PC-3 (cell line): ENCODE data around the gene WFDC5. TPM values are rescaled to one million over a fixed set of nuclear protein-coding genes. Genes with fewer than 3 reads are reported as not detected.
A peak's percentile ranks its signal among the peaks of the same experiment; 100 is the strongest.

Experiments used
- ATAC-seq: fragments of 200-7000 bp; cut with Tn5 transposase; 2 replicates; pipeline ENCODE4 v1.9.1; 2020; ENCODE audit warnings: mild to moderate bottlenecking, moderate library complexity
- BruUV-seq: library from RNA; stranded (reverse); fragments of 400-500 nt; replicated peaks from 2 replicates; lab custom pipeline; 2021; lab: Mats Ljungman, UMichigan
- CTCF ChIA-PET: fragments of 300-600 bp; sonication (Branson Sonifier 250); formaldehyde crosslinking; loops from one replicate; lab custom pipeline; 2022; ENCODE audit warnings: antibody characterized with exemption; lab: Charles Lee
- POLR2A ChIA-PET: fragments of 300-600 bp; sonication (Branson Sonifier 250); formaldehyde crosslinking; loops from one replicate; lab custom pipeline; 2022; ENCODE audit warnings: antibody characterized with exemption; ENCODE audit not compliant: unreplicated experiment; lab: Charles Lee
- DNase-seq: peaks from one replicate; pipeline ENCODE4 v3.0.0-alpha.2; 2015
- H2AFZ ChIP-seq: fragments of 300-600 bp; sonication (generic); 2 replicates; pipeline ENCODE4 v1.6.0; 2016; ENCODE audit warnings: antibody characterized with exemption, low read length
- H3F3A ChIP-seq: fragments of 300-600 bp; sonication (generic); one replicate; pipeline ENCODE4 v1.6.0; 2017; ENCODE audit warnings: antibody characterized with exemption, low read length, control low read depth, mild to moderate bottlenecking; ENCODE audit not compliant: unreplicated experiment
- H3K27ac ChIP-seq: fragments of 300-600 bp; sonication (generic); 2 replicates; pipeline ENCODE4 v1.5.1; 2016; ENCODE audit warnings: mild to moderate bottlenecking, low read length
- H3K27me3 ChIP-seq: fragments of 300-600 bp; sonication (generic); 2 replicates; pipeline ENCODE4 v1.6.1; 2016; ENCODE audit warnings: low read length, mixed read lengths
- H3K36me3 ChIP-seq: fragments of 300-600 bp; sonication (generic); 2 replicates; pipeline ENCODE4 v1.6.1; 2016; ENCODE audit warnings: low read depth, mixed run types, low read length, mixed read lengths
- H3K4me1 ChIP-seq: fragments of 300-600 bp; sonication (generic); 2 replicates; pipeline ENCODE4 v1.5.1; 2016; ENCODE audit warnings: low read length; ENCODE audit not compliant: insufficient read depth
- H3K4me2 ChIP-seq: fragments of 300-600 bp; sonication (generic); 2 replicates; pipeline ENCODE4 v1.6.0; 2016; ENCODE audit warnings: low read length
- H3K4me3 ChIP-seq: fragments of 300-600 bp; sonication (generic); 2 replicates; pipeline ENCODE4 v1.5.1; 2016; ENCODE audit warnings: mild to moderate bottlenecking, low read length, mixed read lengths
- H3K79me2 ChIP-seq: fragments of 300-600 bp; sonication (generic); 2 replicates; pipeline ENCODE4 v1.6.1; 2017; ENCODE audit warnings: low read length, mixed read lengths
- H3K9ac ChIP-seq: fragments of 300-600 bp; sonication (generic); 2 replicates; pipeline ENCODE4 v1.6.0; 2016; ENCODE audit warnings: mild to moderate bottlenecking, low read length
- H3K9me2 ChIP-seq: fragments of 300-600 bp; sonication (generic); replicated peaks from 2 replicates; pipeline ENCODE4 v1.6.1; 2016; ENCODE audit warnings: mixed run types, low read length, mixed read lengths
- H3K9me3 ChIP-seq: fragments of 300-600 bp; sonication (generic); 2 replicates; pipeline ENCODE4 v1.6.1; 2016; ENCODE audit warnings: low read length, mixed read lengths
- H4K20me1 ChIP-seq: fragments of 300-600 bp; sonication (generic); 2 replicates; pipeline ENCODE4 v1.6.1; 2016; ENCODE audit warnings: low read length, mixed read lengths
- EZH2 ChIP-seq: fragments of 300-600 bp; sonication (generic); IDR thresholded peaks from one replicate; pipeline ENCODE4 v1.6.1; 2017; ENCODE audit warnings: antibody characterized with exemption, mild to moderate bottlenecking, low read length; ENCODE audit not compliant: unreplicated experiment
- EZH2phosphoT487 ChIP-seq: fragments of 300-600 bp; sonication (generic); IDR thresholded peaks from 2 replicates; pipeline ENCODE4 v1.6.1; 2018; ENCODE audit warnings: mild to moderate bottlenecking, antibody characterized with exemption, low read length, borderline replicate concordance
- intact Hi-C: fragments of 100-400 bp; cut with micrococcal nuclease; formaldehyde crosslinking; loops from 2 replicates; pipeline ENCODE4 v1.9.0; 2023
- total RNA-seq: library from RNA; depleted of rRNA; stranded (reverse); fragments of >200 nt; gene quantifications from 2 replicates; pipeline ENCODE4 v1.2.3, GENCODE V29; 2014
- TF ChIP-seq, protein P1 (sequence below): fragments of 300-600 bp; sonication (generic); conservative IDR thresholded peaks from 2 replicates; pipeline ENCODE4 v1.5.1; 2017; ENCODE audit warnings: antibody characterized with exemption, low read depth, mild to moderate bottlenecking, low read length

Gene WFDC5
- total RNA-seq, 1 experiment from 2014 or later, result not detected

DNA sequence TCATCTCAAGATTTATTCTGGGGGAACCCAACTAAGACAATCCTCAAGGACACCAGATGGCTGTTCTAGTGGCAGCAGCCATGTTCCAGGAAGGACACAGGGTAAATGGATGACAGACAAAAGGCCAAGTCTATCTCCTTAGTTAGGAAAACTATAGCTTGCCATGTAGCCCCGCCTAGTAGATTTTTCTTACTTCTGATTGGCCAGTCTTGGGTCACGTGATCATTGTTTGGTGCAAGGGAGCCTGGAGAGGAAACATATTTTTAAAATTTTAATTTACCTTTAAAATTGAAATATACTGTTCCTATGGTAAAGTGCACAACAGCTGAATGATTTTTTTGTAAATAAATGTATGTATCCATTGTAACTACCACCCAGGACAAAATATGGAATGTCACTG, 9.7 kb downstream of the WFDC5 start:
- TF ChIP-seq, protein P1, sequence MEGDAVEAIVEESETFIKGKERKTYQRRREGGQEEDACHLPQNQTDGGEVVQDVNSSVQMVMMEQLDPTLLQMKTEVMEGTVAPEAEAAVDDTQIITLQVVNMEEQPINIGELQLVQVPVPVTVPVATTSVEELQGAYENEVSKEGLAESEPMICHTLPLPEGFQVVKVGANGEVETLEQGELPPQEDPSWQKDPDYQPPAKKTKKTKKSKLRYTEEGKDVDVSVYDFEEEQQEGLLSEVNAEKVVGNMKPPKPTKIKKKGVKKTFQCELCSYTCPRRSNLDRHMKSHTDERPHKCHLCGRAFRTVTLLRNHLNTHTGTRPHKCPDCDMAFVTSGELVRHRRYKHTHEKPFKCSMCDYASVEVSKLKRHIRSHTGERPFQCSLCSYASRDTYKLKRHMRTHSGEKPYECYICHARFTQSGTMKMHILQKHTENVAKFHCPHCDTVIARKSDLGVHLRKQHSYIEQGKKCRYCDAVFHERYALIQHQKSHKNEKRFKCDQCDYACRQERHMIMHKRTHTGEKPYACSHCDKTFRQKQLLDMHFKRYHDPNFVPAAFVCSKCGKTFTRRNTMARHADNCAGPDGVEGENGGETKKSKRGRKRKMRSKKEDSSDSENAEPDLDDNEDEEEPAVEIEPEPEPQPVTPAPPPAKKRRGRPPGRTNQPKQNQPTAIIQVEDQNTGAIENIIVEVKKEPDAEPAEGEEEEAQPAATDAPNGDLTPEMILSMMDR, result no peak
- TF ChIP-seq EZH2 (no peak), EZH2phosphoT487 (no peak)
- Histone ChIP-seq H3K9me2 (no peaks in the 10 kb centered on the region), H4K20me1 (no peaks in the 10 kb centered on the region), H3K27ac (peak overlapping the region; percentile 24), H3K4me1 (peaks cover 10% of the 10 kb centered on the region), H3K9ac (no peak overlapping the region), H3K79me2 (no peaks in the 10 kb centered on the region), H3K4me3 (no peak overlapping the region), H3K4me2 (peak overlapping the region; percentile 34), H3K36me3 (no peaks in the 10 kb centered on the region), H3K27me3 (no peaks in the 10 kb centered on the region), H3F3A (no peaks in the 10 kb centered on the region), H2AFZ (peak overlapping the region; percentile 39; the same call in 1 of the 2 replicates), H3K9me3 (no peaks in the 10 kb centered on the region)
- intact Hi-C loops, result no loop called here
- CTCF ChIA-PET, result interaction anchor here (0.6 to 1.5 kb wide), 6 partner anchors 8 to 185 kb away, joined by 3 to 12 read pairs (median 4); no protein-coding TSS in a partner anchor
- DNase-seq (peak; percentile 19), ATAC-seq (peak; percentile 19)
- POLR2A ChIA-PET, result interaction anchor here (0.6 kb wide), 1 partner anchor 71 kb away, joined by 3 read pairs; no protein-coding TSS in a partner anchor
- BruUV-seq, result no TSS peak

DNA sequence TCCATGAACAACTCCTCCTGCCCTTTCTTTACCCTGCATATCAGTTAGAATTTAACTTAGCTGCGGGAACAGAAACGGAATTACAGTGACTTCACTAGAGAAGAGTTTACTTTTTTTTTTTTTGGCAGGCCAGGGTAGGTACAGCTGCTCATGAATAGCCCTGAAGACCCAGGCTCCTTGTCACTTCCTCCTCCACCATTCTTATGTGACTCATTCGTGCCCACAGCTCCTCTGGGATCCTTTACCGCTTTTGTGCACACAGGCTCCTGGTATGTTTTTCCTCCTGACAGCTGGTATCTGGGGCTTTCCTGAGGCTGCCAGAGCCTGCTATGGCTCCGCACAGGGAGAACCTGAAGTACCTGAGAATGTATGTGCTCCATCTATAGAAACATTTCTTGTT, 10.2 kb downstream of the WFDC5 start:
- H3K27me3 ChIP-seq, result no peaks in the 10 kb centered on the region
- no peaks in the 10 kb centered on the region for H3F3A ChIP-seq
- peak overlapping the region; percentile 34 for H3K4me2 ChIP-seq
- H4K20me1 ChIP-seq, result no peaks in the 10 kb centered on the region
- H3K36me3 ChIP-seq, result no peaks in the 10 kb centered on the region
- intact Hi-C loops, result no loop called here
- ATAC-seq (peak; percentile 99), DNase-seq (peak; percentile 92)
- ChIA-PET POLR2A (interaction anchor here (0.6 kb wide), 1 partner anchor 70 kb away, joined by 3 read pairs; no protein-coding TSS in a partner anchor), CTCF (interaction anchor here (0.6 to 1.5 kb wide), 8 partner anchors 8 to 207 kb away, joined by 3 to 12 read pairs (median 4); no protein-coding TSS in a partner anchor)
- H3K4me1 ChIP-seq, result peaks cover 10% of the 10 kb centered on the region
- no peaks in the 10 kb centered on the region for H3K79me2 ChIP-seq
- H3K9ac ChIP-seq, result no peak overlapping the region
- BruUV-seq, result no TSS peak
- H3K9me2 ChIP-seq, result no peaks in the 10 kb centered on the region
- H2AFZ ChIP-seq, result peak overlapping the region; percentile 39
- H3K4me3 ChIP-seq, result no peak overlapping the region
- H3K27ac ChIP-seq, result peak overlapping the region; percentile 24
- H3K9me3 ChIP-seq, result no peaks in the 10 kb centered on the region
- TF ChIP-seq, protein P1, result no peak
- TF ChIP-seq EZH2phosphoT487, result no peak

DNA sequence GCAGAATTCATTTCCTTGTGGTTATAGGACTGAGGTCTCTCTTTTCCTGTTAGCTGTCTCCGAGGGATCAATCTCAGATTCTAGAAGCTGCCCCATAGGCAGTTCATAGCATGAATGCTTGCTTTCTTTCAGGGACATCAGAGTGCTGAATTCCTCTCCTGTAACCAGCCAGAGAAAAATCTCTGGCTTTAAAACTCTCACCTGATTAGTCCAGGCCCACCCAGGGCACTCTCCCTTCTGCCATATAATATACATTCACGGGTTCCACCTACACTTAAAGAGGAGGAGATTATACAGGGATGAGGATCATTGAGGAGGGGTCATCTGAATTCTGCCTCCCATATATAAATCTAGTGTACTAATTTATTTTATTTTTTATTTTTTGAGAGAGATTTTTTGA, 11.9 kb downstream of the WFDC5 start:
- H3K9ac ChIP-seq, result no peak overlapping the region
- H3K36me3 ChIP-seq, result no peaks in the 10 kb centered on the region
- intact Hi-C loops, result no loop called here
- no peak for TF ChIP-seq EZH2
- TF ChIP-seq EZH2phosphoT487, result no peak
- TF ChIP-seq, protein P1, result no peak
- H3F3A ChIP-seq, result no peaks in the 10 kb centered on the region
- H3K27ac ChIP-seq, result no peak overlapping the region
- peaks cover 10% of the 10 kb centered on the region for H3K4me1 ChIP-seq
- no peak overlapping the region for H3K4me2 ChIP-seq
- no peaks in the 10 kb centered on the region for H3K79me2 ChIP-seq
- ChIA-PET POLR2A (interaction anchor here (0.6 kb wide), 1 partner anchor 163 kb away, joined by 3 read pairs; no protein-coding TSS in a partner anchor), CTCF (no interaction called here)
- no peaks in the 10 kb centered on the region for H3K9me3 ChIP-seq
- DNase-seq (no peak), ATAC-seq (no peak)
- no peak overlapping the region for H3K4me3 ChIP-seq
- H4K20me1 ChIP-seq, result no peaks in the 10 kb centered on the region
- H2AFZ ChIP-seq, result no peak overlapping the region
- no peaks in the 10 kb centered on the region for H3K27me3 ChIP-seq
- no peaks in the 10 kb centered on the region for H3K9me2 ChIP-seq
- no TSS peak for BruUV-seq
